HG03520 (cell line): ENCODE measurements around the gene FOXN3.

Experiments used
- ATAC-seq: cut with Tn5 transposase; IDR thresholded peaks from one replicate; pipeline ENCODE4 v1.9.1; 2021; ENCODE audit warnings: mild to moderate bottlenecking, moderate library complexity; ENCODE audit not compliant: unreplicated experiment

Gene FOXN3

DNA sequence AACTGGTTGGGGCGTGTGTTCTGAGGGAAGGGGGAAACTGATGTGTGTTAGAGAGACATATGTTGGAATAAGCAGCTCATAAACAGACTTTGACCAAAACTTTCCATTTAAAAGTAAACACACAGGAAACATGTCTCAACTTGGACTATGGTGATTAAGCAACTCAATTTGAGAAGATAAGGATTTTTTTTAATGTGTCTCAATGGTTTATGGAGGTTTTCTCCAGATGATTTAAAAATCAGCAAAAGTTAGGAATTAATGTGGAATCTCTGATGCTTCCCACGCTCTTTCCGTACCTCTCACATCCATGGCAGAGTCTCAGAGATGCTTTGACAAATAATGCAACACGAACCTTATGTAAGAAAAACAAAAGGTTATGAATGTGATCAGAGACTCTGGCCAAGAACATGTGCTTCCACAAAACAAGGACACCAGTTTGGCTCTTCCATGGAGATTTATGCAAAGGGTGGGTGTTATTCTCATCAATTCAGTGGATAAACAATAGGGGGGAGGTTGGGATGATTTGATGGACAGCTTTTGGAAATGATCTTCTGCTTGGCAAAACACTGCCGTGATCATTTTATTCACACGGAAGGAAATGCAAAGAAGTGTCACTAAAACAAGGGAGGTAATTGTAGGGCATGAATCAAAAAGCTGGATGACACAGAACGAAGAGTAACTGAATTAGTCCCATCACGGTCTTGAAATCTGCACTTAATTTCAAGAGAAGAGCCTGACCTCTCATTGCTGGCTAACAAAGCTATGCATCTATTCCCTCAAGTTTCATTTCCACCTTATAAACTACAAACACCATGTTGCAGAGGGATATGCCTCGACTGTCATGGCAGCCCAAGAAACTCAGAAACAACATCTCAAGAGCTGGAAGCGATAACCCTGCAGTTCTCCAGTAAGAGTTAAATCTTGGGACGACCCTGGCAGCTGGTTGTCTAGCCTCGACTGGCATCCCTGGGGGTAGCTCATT lies 76.5 kb downstream of the FOXN3 start:
- no peak for ATAC-seq

DNA sequence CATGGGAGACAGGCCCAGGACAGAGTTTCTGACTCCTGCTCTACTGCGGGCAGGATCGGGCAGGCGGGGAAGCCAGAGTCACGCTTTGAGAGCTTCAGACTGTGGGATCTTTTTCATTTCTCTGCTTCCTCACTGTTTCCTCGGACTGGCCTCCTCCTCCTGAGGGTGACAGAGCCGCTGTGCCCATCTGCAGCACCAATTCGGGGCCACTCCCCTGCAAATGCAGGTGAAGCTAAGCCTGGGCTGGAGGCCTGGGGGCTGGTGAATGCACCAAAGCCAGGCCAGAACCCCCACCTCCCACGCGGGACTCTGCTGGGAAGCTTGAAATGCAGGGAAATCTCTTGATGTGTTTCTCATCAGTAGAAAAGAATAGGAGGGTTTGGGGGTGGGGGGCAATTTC lies 77.5 kb downstream of the FOXN3 start:
- ATAC-seq, result no peak

DNA sequence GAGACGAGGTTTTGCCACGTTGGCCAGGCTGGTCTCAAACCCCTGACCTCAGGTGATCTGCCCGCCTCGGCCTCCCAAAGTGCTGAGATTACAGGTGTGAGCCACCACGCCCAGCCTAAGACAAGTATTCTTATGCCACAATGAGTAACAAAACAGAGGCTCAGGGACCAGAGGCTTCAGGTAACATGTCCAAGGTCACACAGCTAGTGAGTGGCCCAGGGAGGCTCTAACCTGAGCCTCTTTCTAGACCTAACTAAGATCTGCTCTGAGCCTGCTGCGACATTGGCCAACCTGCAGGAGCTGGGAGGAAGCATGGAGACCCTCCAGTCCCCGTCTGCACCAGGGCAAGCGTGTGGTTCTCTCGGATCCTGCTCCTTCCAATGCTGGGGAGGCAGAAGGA lies 77.9 kb downstream of the FOXN3 start:
- no peak for ATAC-seq

DNA sequence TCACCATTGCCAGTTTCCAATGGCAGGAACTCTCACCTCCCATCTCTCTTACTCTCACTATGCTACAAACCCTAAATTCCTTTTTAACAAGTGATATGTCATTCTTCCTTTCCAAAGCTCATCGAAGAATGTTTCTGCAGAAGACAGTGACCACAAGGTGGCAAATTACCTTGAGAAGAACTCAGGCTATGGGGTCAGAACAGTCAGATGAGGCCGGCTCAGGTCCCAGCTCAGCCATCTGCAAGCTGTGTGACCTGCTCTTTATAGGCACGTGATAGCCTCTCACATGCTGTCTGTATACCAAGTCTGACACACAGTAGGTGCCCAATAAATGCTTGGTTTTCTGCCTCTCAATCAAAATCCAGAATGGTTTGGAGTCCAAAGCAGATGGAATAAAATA lies 80.7 kb downstream of the FOXN3 start:
- ATAC-seq, result no peak

DNA sequence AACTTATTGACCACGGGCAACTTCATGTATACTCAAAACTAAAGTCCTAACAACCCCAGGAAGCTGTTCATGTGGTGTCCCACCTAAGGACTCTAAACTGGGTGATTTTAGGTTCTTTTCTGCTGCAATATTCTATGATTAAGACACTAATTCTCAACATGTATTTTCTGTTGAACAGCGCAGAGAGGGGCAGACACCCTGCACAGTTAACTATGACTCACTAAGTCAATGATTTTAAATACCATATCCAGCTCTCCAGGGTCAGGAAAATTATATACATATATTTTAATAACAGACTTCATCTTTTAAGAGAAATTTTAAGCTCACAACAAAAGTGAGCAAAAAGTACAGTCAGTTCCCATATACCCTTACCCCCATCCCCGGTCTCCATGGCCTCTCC lies 85.0 kb downstream of the FOXN3 start:
- ATAC-seq, result no peak

DNA sequence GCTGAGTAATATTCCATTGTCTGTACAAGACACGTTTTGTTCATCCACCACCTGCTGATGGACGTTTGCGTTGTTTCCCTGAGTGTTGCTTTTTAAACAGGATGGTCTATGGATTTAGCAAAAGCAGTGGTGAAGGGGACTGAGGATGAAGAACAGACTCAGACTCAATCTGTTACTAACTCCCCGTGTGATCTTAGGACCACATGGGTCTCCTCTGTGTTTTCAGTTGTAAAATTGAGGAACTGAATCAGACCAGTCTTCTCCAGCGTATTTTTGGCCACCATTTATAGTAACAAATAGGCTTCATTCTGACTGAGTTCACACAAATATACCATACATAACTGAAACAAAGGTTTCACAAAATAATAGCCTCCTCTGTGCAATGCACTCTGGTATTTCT lies 85.6 kb downstream of the FOXN3 start:
- peak; percentile 91 for ATAC-seq

DNA sequence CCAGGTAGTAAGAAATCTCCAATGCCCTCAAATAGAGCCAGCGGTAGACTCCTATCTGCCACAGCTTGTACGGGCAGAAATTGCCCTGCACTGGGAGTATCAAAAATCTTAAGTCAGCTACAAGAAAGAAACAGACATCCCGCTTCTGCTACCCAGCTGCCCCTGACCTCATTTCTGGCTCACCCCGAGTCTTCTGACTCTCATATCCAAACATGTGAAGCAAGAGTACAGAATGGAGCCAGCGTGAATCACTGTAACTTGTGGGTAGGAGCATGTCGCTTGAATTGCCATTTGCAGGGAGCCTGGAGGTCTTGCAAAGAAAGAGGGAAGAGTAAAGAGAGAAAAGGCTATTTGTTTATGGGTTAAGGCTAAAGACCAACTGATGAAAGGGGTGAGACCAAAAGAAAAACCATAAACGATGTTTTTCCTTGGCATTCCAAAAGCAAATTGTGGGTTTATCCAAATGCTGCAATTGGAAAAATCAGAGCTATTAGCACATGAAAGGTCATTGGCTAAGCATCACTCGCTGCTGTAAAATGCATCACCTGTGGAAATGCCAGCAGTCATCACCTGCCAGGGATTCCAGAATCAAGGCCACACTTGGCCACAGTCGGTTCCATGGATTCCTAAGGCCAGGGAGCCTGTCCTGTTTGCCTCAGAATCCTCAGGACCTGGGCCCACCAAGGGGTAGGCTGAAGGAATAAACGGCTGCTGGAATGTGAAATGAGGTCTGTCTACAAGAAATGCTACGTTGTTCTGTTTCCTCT lies 86.6 kb downstream of the FOXN3 start:
- no peak for ATAC-seq

DNA sequence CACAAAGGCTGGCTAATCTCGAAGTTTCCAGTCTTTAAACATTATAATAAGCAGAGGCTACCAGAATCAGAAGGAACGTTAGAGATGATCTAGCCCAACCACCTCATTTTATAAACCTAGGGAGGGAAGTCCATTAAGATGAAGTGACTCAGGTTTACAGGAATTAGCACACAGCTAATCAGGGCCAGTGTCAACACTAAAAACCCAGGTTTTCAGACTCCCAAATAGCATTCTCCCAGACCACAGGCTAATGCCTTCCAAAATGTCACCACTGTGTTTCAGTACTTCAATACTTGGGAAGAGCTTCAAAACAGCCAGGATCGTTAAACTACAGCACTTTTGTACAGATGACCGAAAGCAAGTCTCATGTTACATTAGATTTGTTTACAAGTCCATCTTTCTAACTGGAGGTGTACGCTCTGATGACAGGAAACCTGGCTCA lies 89.2 kb downstream of the FOXN3 start:
- ATAC-seq, result no peak

DNA sequence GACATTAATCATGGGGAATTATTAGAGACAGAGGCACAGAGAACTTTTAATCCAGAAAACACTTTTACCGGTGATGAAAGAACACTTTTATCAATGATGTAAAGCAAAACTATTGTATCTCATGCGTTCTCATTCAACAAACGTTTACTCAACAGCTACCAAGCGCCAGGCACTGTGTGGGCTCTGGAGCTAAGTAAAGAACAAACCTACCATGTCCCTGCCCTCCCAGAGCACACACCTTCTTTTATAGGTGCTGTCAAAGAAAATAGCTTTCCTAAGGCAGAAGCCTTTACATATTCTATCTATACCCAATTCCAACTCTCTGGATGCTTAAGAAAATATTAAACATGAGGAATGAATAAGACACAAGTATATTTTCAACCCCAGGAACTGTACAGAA lies 91.1 kb downstream of the FOXN3 start:
- no peak for ATAC-seq

DNA sequence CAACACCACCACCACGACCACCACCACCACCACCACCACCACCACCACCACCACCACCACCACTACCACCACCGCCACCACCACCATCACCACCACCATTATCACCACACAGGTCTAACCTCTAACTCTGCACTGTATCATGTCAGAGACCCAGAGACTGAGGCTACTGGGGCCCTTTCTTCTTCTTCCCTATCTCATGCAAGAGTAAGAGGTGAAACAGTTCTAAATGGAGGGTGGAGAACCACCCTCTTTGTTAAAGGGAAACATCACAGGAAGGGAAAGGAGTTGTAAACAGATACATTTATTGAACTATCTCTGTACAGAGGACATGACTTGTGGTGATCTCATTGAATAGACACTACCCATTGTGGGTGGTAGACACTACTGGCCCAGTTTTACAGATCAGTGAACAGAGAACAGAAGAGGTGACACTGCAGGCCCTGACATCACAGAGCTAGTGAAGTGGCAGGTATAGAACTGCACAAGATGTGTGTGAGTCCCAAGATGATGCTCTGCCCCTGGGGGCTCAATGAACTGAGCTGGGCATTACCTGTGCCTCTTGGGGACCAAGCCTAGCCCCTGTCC lies 91.6 kb downstream of the FOXN3 start:
- ATAC-seq, result no peak

DNA sequence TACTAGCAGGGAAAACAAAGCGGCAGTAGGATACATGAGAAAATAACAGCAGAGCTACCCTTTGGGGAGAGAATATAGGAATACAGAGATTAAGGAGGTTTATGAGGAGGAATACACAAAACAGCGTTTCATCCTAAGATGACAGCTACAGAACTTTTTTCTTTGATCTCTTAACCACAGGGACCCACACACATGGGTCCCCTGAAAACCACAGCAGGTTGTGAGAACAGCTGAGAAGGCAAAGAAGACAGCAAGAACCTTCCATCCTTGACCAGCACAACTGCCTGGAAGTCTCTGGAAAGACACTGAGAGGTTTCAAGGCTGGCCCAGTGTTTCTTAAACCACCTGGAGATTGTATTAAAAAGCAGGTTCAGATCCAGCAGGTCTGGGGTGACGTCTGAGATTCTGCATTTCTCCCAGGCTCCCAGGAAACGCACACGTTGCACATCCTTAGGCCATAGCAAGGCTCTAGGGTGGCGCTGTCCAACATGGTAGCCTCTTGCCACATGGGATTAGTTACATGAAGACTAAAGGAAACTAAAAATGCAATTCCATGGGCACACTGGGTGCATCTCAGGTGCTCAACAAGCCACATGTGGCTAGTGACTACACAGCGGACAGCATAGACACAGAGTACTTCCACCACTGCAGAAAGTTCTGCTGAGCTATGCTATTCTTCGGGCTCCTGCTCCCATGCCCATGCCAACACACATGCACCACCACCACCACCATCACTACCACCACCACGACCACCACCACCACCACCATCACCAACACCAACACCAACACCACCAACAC lies 92.3 kb downstream of the FOXN3 start:
- ATAC-seq, result peak; percentile 64

DNA sequence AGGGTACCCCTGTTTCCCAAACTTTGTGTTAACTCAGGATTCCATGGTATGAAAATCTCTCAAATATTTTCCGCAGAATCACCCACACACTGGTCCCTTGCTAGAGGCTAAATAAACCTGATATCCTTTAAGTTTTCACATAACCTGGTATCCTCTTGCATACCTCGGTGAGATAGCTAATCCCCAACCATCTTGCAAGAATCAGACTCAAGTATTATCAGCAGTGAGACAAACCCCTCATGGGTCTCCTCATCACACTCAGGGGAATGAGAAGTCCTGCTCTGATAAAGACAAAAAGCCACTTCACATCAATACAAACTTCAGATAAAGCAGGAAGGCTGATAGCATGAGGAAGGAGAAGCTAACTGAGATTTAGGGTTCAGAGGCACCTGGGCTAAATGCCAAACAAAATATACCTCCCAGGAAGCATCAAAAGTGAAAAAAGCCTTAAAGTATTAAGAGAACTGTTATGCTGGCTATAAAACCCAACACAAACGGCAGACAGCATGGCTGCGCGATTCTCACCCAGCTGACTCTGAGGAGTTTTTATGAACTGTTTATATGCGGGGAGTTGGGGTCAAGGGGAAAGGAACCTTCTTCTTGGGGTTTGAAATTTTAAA lies 96.5 kb downstream of the FOXN3 start:
- ATAC-seq, result no peak

DNA sequence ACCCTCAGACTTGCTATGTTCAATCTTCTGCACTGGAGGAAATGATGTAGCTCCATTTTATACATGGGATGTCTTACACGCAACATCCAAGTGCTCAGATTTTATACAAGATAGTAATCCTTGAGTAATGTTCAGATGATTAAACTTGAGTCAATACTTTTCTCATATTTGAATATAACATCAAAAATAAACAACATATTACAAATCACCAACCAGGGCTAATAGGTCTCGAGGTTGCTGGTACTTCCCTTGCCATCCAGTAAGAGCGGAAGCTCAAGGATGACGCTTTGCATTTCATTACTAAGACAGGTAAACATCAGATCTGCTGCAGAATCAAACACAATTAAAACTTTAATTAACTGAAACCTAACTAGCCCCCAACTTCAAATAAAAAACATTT lies 97.3 kb downstream of the FOXN3 start:
- no peak for ATAC-seq

DNA sequence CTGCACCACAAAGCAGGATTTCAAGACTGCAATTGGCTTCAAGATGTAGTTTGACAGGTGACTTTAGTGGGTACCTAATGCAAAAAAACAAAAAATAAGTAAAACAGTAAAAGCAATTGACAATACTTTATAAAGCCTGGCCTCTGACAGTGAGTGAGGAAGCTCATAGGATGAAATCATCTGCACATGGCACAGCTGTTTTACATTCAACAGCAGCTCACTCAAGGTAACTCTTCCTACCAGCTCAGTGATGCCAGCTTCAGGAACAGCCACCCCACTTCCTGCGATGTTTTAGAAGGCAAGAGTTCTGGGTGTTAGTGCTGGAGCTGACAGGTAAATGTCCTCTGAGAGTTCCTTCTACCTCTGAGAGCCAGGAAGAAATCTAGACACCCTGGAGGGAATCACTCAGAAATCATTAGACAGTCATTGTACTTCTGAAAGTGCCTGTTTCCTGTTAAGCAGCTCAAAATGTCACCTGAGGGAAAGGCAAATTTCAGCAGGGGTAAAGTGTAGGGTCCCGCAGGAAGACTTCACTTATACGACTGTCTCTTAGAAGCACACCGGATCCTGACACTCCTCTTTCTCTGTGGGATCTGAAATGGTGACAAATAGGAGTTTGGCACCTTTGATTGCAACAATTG lies 99.9 kb downstream of the FOXN3 start:
- peak; percentile 84 for ATAC-seq

DNA sequence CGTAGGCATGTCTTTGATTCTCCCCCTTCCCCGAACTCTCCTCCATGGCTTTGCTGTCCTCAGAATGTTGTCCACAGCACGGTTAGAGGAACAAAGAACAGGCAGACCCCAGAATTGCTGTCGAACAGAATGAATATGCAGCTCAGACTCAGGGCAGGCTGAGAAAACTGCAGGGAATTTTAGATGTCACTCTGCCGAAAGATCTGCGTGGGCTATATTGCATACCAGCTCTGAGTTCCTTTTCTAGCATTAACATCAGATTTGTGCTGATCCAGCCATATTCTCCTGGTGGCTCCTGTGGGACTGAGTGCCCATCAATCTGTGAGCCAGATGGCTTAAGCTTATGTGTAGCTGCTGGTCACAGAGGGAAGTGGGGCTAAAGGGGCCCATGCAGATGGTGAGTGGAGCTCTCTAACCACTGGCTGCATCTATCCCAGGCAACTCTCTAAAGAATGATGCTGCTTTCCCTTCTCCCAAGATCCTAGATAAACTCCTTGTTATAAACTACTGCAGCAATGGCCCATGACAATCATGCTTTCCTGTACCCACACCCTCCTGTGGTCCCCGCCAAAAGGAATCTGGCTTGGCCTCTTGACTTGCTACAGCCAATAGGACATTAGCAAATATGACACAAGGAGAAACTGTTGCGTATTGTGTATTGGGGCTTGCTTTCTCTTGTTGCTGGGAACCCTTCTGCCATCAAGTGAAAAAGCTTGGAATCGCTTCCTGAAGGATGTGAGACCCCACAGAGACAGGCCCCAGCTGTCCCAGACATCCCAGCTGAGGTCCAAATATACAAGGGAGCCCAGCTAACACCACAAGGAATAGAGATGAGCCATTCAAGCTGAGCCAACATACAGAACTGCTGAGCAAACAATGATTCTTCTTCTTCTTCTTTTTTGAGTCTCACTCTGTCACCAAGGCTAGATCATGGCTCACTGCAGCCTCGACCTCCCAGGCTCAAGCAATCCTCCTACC lies 101.3 kb downstream of the FOXN3 start:
- no peak for ATAC-seq

DNA sequence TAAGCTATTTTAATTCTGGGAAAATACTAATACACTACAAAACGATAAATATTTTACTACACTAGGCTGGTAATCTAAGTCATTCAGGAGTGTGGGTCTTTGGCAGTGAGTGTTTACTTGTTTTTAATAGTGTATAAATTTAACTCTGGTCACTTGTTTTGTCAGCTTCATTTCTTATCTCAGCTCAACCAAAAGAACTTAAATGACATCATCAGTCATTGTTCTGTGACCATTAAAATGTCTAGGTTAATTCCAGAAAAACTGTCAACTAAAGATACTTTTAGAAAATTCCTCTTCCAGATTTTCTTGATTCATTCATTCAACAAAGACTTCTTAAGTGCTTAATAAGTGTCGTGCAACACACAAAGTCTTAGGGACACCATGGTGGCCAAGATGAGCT lies 102.8 kb downstream of the FOXN3 start:
- ATAC-seq, result no peak

DNA sequence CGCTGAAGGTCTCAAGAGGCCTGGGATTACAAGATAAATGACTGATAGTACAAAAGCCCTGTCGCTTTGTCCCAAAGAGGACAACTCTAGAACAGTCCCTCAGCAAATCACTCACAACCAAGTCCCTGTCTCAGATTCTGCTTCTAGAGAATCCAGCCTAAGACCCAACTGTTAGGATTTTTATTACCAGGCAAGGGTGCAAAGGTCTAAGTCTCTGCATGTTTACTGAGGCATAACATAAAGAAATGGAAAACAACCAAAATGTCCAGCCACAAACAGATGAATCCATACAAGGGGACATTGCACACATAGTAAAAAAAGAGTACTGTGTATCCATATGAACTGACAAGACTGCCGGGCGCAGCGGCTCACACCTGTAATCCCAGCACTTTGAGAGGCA lies 104.1 kb downstream of the FOXN3 start:
- ATAC-seq, result no peak

DNA sequence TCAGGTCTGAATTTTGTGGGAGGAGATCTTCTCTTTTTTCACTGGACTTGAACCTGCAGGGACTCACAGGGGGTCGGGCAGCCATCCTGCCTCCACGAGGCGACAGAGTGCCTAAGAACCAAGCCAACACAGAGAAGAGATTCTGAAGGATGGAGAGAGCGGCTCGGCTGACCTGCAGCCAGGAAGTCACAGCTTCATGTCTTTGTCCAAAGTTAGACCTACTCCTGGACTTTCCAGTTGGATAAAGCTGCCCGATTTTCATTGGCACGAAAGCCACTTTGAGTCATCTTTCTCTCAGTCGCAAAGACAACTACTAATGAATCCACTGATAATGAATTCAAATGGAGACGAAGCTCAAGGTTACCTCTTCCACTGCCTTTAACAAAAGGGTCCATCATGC lies 106.8 kb downstream of the FOXN3 start:
- ATAC-seq, result no peak
